Fibroblast of lung (primary cell): ENCODE results near the gene DAGLB.

Experiments used
- CTCF ChIP-seq, 2 donors: IDR thresholded peaks in 1 of 2; conservative IDR thresholded peaks in 1 of 2; 1 replicate in 1 of 2; 2 replicates in 1 of 2; pipeline ENCODE4 v1.5.1; 2011 to 2012; ENCODE audit warnings: low read length in 2 of 2, control low read depth in 1 of 2, inconsistent platforms in 1 of 2, low read depth in 1 of 2, mild to moderate bottlenecking in 1 of 2
- EZH2 ChIP-seq: IDR thresholded peaks from 2 replicates; pipeline ENCODE4 v1.5.1; 2012; ENCODE audit warnings: low read length, control low read depth, mild to moderate bottlenecking; ENCODE audit errors: missing control alignments

DNA sequence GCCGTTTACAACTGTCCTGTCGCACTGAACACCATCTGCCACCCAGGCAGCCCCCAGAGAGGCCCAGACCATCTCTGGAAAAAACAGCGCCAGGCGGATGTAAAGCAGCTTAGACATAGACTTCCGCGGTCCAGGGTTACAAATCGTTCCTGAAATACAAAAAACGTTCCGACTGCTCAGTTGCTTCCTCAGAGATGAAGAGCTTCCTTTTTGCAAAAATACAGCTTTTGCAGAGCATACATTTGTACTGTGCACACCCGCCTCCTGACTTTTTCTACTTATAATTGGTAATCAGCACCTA is 11.4 kb downstream of the DAGLB start:
- no peak for TF ChIP-seq CTCF (conservative IDR thresholded peaks at IDR 0.05 in 1 of 2, IDR thresholded peaks at IDR 0.05 in 1 of 2; ENCODE audit: low read depth in 1 of 2, low read length in 2 of 2)
- TF ChIP-seq EZH2 = no peak
